Stimulated activated CD4-positive, alpha-beta T cell treated with anti-CD3 and anti-CD28 coated beads, Interleukin-12 subunit alpha, Interleukin-12 subunit beta, amount 100 ng/mL, for 24 hours (primary cell): ENCODE measurements around the gene SPECC1L.

Experiments
- DNase-seq, 2 experiments: peaks; one replicate each; pipeline ENCODE4 v3.0.0-alpha.2; 2020; ENCODE audit warnings: low read depth in 2 of 2

SPECC1L gene

GRCh38 chr22:24323695-24324094 is 53.1 kb downstream of the SPECC1L start:
- DNase-seq = no peak

- no peak for DNase-seq
Measured at GRCh38 chr22:24324137-24324536, 53.5 kb downstream of the SPECC1L start.

- no peak for DNase-seq
Measured at GRCh38 chr22:24325105-24325757, 54.6 kb downstream of the SPECC1L start.

GRCh38 chr22:24326266-24326665 is 55.6 kb downstream of the SPECC1L start:
- DNase-seq = no peak

- DNase-seq = no peak
Measured at GRCh38 chr22:24327832-24328231, 57.2 kb downstream of the SPECC1L start.

- DNase-seq = no peak
Measured at GRCh38 chr22:24329453-24329852, 58.8 kb downstream of the SPECC1L start.

GRCh38 chr22:24330636-24331035 is 60.0 kb downstream of the SPECC1L start:
- DNase-seq = no peak

- DNase-seq = no peak
Measured at GRCh38 chr22:24331468-24332440, 61.1 kb downstream of the SPECC1L start.

- no peak for DNase-seq
Measured at GRCh38 chr22:24333301-24333700, 62.7 kb downstream of the SPECC1L start.

- no peak for DNase-seq
Measured at GRCh38 chr22:24335496-24335895, 64.9 kb downstream of the SPECC1L start.

- no peak for DNase-seq
Measured at GRCh38 chr22:24337894-24338645, 67.4 kb downstream of the SPECC1L start.

GRCh38 chr22:24338726-24339451 is 68.3 kb downstream of the SPECC1L start:
- DNase-seq = no peak

- no peak for DNase-seq
Measured at GRCh38 chr22:24339452-24339747, 68.8 kb downstream of the SPECC1L start.

GRCh38 chr22:24341627-24342026 is 71.0 kb downstream of the SPECC1L start:
- no peak for DNase-seq

- DNase-seq = no peak
Measured at GRCh38 chr22:24350627-24351026, 80.0 kb downstream of the SPECC1L start.

GRCh38 chr22:24353121-24353520 is 82.5 kb downstream of the SPECC1L start:
- no peak for DNase-seq

- DNase-seq = no peak
Measured at GRCh38 chr22:24355574-24355973, 84.9 kb downstream of the SPECC1L start.

- DNase-seq = no peak
Measured at GRCh38 chr22:24357547-24357946, 86.9 kb downstream of the SPECC1L start.

GRCh38 chr22:24358105-24358836 is 87.6 kb downstream of the SPECC1L start:
- DNase-seq = no peak

- DNase-seq = no peak
Measured at GRCh38 chr22:24359452-24360120, 89.0 kb downstream of the SPECC1L start.
